IMR-90 (cell line): ENCODE measurements around the gene HIVEP3. TPM values are rescaled to one million over a fixed set of nuclear protein-coding genes. Genes with fewer than 3 reads are reported as not detected.

ENCODE experiments used
- ATAC-seq: fragments of 200-7000 bp; cut with Tn5 transposase; 2 replicates; pipeline ENCODE4 v1.9.1; 2020; ENCODE audit warnings: low read depth, mild to moderate bottlenecking, moderate library complexity
- BruUV-seq: library from RNA; stranded (reverse); fragments of 400-500 nt; replicated peaks from 2 replicates; lab custom pipeline; 2021; lab: Mats Ljungman, UMichigan
- CTCF ChIA-PET: fragments of 300-600 bp; formaldehyde crosslinking; extraction: SDS; loops from one replicate; lab custom pipeline; 2021; ENCODE audit warnings: antibody characterized with exemption; lab: Yijun Ruan, JAX
- POLR2A ChIA-PET: fragments of 300-600 bp; sonication (Branson Sonifier 250); formaldehyde crosslinking; loops from one replicate; lab custom pipeline; 2022; ENCODE audit warnings: antibody characterized with exemption; ENCODE audit not compliant: unreplicated experiment; lab: Charles Lee
- DNase-seq: peaks from one replicate; pipeline ENCODE4 v3.0.0; 2013
- H2AFZ ChIP-seq: replicated peaks from 2 replicates; pipeline ENCODE3; 2013; ENCODE audit warnings: low read length, mild to moderate bottlenecking; ENCODE audit not compliant: poor library complexity
- H2AK5ac ChIP-seq: 2 replicates; pipeline ENCODE4 v1.6.1; 2013; ENCODE audit warnings: low read depth, low read length, inconsistent platforms
- H2AK9ac ChIP-seq: replicated peaks from 2 replicates; pipeline ENCODE3; 2013; ENCODE audit warnings: mild to moderate bottlenecking, low read depth, low read length, moderate library complexity; ENCODE audit not compliant: poor library complexity
- H2BK120ac ChIP-seq: 2 replicates; pipeline ENCODE4 v1.6.1; 2013; ENCODE audit warnings: low read depth, low read length, inconsistent platforms
- H2BK15ac ChIP-seq: 3 replicates; pipeline ENCODE4 v1.6.1; 2013; ENCODE audit warnings: low read depth, low read length, inconsistent platforms
- H2BK20ac ChIP-seq: 2 replicates; pipeline ENCODE4 v1.6.1; 2013; ENCODE audit warnings: low read depth, mild to moderate bottlenecking, inconsistent platforms, low read length, moderate library complexity
- H2BK5ac ChIP-seq: 2 replicates; pipeline ENCODE4 v1.6.1; 2013; ENCODE audit warnings: mild to moderate bottlenecking, low read depth, low read length, inconsistent platforms; ENCODE audit not compliant: poor library complexity, severe bottlenecking
- H3K14ac ChIP-seq: replicated peaks from 2 replicates; pipeline ENCODE4 v1.6.1; 2013; ENCODE audit warnings: low read depth, low read length, inconsistent platforms
- H3K18ac ChIP-seq: 2 replicates; pipeline ENCODE4 v1.6.1; 2013; ENCODE audit warnings: low read depth, low read length, control low read depth
- H3K23ac ChIP-seq: 2 replicates; pipeline ENCODE4 v1.6.1; 2013; ENCODE audit warnings: low read depth, low read length, inconsistent platforms
- H3K27ac ChIP-seq: 2 replicates; pipeline ENCODE4 v1.5.1; 2013; ENCODE audit warnings: mild to moderate bottlenecking, control low read depth, low read length; ENCODE audit not compliant: insufficient read depth
- H3K27me3 ChIP-seq: 2 replicates; pipeline ENCODE4 v1.6.1; 2013; ENCODE audit warnings: low read length; ENCODE audit not compliant: control insufficient read depth, insufficient read depth
- H3K36me3 ChIP-seq: 2 replicates; pipeline ENCODE4 v1.6.1; 2013; ENCODE audit warnings: low read length, mixed read lengths; ENCODE audit not compliant: control insufficient read depth, insufficient read depth
- H3K4ac ChIP-seq: 2 replicates; pipeline ENCODE4 v1.6.1; 2013; ENCODE audit warnings: low read depth, low read length, inconsistent platforms
- H3K4me1 ChIP-seq: 2 replicates; pipeline ENCODE4 v1.6.1; 2013; ENCODE audit warnings: low read length, mixed read lengths; ENCODE audit not compliant: control insufficient read depth, insufficient read depth
- H3K4me2 ChIP-seq: 2 replicates; pipeline ENCODE4 v1.6.1; 2013; ENCODE audit warnings: low read depth, mild to moderate bottlenecking, control low read depth, low read length, moderate library complexity
- H3K4me3 ChIP-seq: 2 replicates; pipeline ENCODE4 v1.5.1; 2013; ENCODE audit warnings: low read depth, mild to moderate bottlenecking, control low read depth, low read length, moderate library complexity; ENCODE audit not compliant: insufficient read depth
- H3K56ac ChIP-seq: 2 replicates; pipeline ENCODE4 v1.6.1; 2013; ENCODE audit warnings: low read length, inconsistent platforms; ENCODE audit not compliant: insufficient read depth; ENCODE audit errors: extremely low read depth
- H3K79me1 ChIP-seq, 2 experiments: 2 replicates each; pipeline ENCODE4 v1.6.1; 2013; ENCODE audit warnings: low read length in 2 of 2, inconsistent platforms in 1 of 2, low read depth in 1 of 2
- H3K9ac ChIP-seq: 2 replicates; pipeline ENCODE4 v1.6.1; 2013; ENCODE audit warnings: low read depth, low read length, control low read depth
- H3K9me1 ChIP-seq: 2 replicates; pipeline ENCODE4 v1.6.1; 2013; ENCODE audit warnings: low read length, inconsistent platforms; ENCODE audit not compliant: insufficient read depth
- H3K9me3 ChIP-seq: 2 replicates; pipeline ENCODE4 v1.6.1; 2013; ENCODE audit warnings: low read length; ENCODE audit not compliant: control insufficient read depth, insufficient read depth
- H4K20me1 ChIP-seq: 2 replicates; pipeline ENCODE4 v1.6.1; 2013; ENCODE audit warnings: low read length, inconsistent platforms; ENCODE audit not compliant: insufficient read depth
- H4K5ac ChIP-seq: 2 replicates; pipeline ENCODE4 v1.6.1; 2013; ENCODE audit warnings: mild to moderate bottlenecking, low read depth, low read length, control low read depth
- H4K8ac ChIP-seq, 2 experiments: 2 replicates each; pipeline ENCODE4 v1.6.1; 2013; ENCODE audit warnings: low read depth in 2 of 2, low read length in 2 of 2, control low read depth in 1 of 2, inconsistent platforms in 1 of 2
- H4K91ac ChIP-seq: 2 replicates; pipeline ENCODE4 v1.6.1; 2013; ENCODE audit warnings: low read depth, low read length, inconsistent platforms; ENCODE audit not compliant: insufficient read depth
- FOS ChIP-seq: fragments of 150-350 bp; IDR thresholded peaks from 2 replicates; pipeline ENCODE4 v1.6.1; 2016; ENCODE audit warnings: low read depth, low read length
- WGBS, 2 experiments: methylation state at CpG; one replicate each; pipeline versions ENCODE4 v1.1.5 to v1.1.7; 2013; ENCODE audit warnings: missing lambda C conversion rate in 2 of 2; ENCODE audit not compliant: insufficient read length in 1 of 2; ENCODE audit errors: extremely low coverage in 2 of 2; 5-methylcytosine and 5-hydroxymethylcytosine counted together
- dilution Hi-C: fragments of 300-500 bp; cut with HindIII; formaldehyde crosslinking; loops from one replicate; pipeline ENCODE4 v1.14.3; 2018; ENCODE audit warnings: low sequenced_read_pairs; ENCODE audit not compliant: unreplicated experiment
- in situ Hi-C: fragments of 300-500 bp; cut with MboI; formaldehyde crosslinking; loops from 3 replicates; pipeline ENCODE4 v1.14.3; 2019; ENCODE audit warnings: low sequenced_read_pairs, inconsistent platforms, mixed read lengths
- intact Hi-C: fragments of 100-400 bp; cut with micrococcal nuclease; formaldehyde crosslinking; loops from 2 replicates; pipeline ENCODE4 v1.10.0; 2022
- polyA plus RNA-seq, 3 experiments: library from polyadenylated mRNA; depleted of rRNA; stranded (reverse); fragments of >200 nt; gene quantifications; 2 replicates each; pipeline ENCODE4 v1.2.3, GENCODE V29; 2012; ENCODE audit warnings: low replicate concordance in 1 of 3
- total RNA-seq: library from RNA; depleted of rRNA; stranded (reverse); fragments of >200 nt; gene quantifications from 2 replicates; pipeline ENCODE4 v1.2.3, GENCODE V29; 2012
- TF ChIP-seq, protein P1 (sequence below): fragments of 150-350 bp; IDR thresholded peaks from 2 replicates; pipeline ENCODE4 v1.6.1; 2016; ENCODE audit warnings: low read depth, mild to moderate bottlenecking, low read length, moderate library complexity, borderline replicate concordance
- TF ChIP-seq, protein P2 (sequence below): fragments of 150-350 bp; IDR thresholded peaks from 2 replicates; pipeline ENCODE4 v1.6.1; 2017; ENCODE audit warnings: mild to moderate bottlenecking, antibody characterized with exemption, low read length, low read depth

HIVEP3 gene
- total and polyA plus RNA-seq, 2 of the 4 experiments (the other 2 are of a cell fraction) = 1.4 to 4.0 TPM

DNA sequence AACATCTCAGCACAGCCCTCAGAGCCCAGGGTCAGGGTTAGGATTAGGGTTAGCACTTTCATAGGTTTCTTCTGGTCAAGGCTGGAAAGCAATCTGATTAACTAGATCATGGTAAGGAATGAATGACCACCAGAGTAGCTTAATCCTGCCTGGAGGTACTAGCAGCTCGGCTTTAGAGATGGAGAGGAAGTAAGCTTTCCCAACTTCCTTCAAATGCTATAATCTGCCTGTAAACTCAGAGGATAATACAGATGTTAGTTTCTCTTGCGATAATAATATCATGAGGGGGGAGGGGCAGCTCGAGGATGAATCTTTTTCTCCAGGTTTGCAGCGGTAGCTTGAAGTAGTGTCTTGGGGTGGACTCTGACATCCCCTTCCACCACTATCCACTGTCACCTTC, 194.9 kb downstream of the HIVEP3 start:
- ChIA-PET POLR2A (no interaction called here), CTCF (interaction anchor here (0.8 to 1.0 kb wide), 2 partner anchors 14 to 18 kb away, joined by 3 read pairs; no protein-coding TSS in a partner anchor)
- H3K36me3 ChIP-seq = no peaks in the 10 kb centered on the region
- H4K91ac ChIP-seq = no peak overlapping the region
- no TSS peak for BruUV-seq
- no peak overlapping the region for H2BK15ac ChIP-seq
- peak overlapping the region in 1 of 2 experiments; percentile 6; a peak in 1 of 4 replicates for H4K8ac ChIP-seq
- no peak overlapping the region for H2AK9ac ChIP-seq
- H3K4me1 ChIP-seq = peaks cover 7% of the 10 kb centered on the region
- H3K27ac ChIP-seq = no peak overlapping the region
- no peaks in the 10 kb centered on the region for H4K20me1 ChIP-seq
- H3K9ac ChIP-seq = no peak overlapping the region
- H3K18ac ChIP-seq = no peak overlapping the region
- no peak overlapping the region for H4K5ac ChIP-seq
- intact Hi-C loops (no loop called here), in situ Hi-C loops (no loop called here), dilution Hi-C loops (no loop called here)
- H2BK20ac ChIP-seq = no peak overlapping the region
- no peaks in the 10 kb centered on the region for H3K79me1 ChIP-seq
- no peak overlapping the region for H2AFZ ChIP-seq
- H3K9me3 ChIP-seq = no peaks in the 10 kb centered on the region
- no peak overlapping the region for H2BK5ac ChIP-seq
- H3K4me3 ChIP-seq = no peak overlapping the region
- H3K23ac ChIP-seq = 0 out of 2 replicates have a peak overlapping the region, but pooled peaks have one; percentile 39
- H3K4ac ChIP-seq = no peak overlapping the region
- no CpG with 5 or more reads among the region's 4 CpGs for WGBS, 2 experiments
- H2BK120ac ChIP-seq = no peak overlapping the region
- no peak overlapping the region for H3K56ac ChIP-seq
- H2AK5ac ChIP-seq = no peak overlapping the region
- TF ChIP-seq, protein P1, sequence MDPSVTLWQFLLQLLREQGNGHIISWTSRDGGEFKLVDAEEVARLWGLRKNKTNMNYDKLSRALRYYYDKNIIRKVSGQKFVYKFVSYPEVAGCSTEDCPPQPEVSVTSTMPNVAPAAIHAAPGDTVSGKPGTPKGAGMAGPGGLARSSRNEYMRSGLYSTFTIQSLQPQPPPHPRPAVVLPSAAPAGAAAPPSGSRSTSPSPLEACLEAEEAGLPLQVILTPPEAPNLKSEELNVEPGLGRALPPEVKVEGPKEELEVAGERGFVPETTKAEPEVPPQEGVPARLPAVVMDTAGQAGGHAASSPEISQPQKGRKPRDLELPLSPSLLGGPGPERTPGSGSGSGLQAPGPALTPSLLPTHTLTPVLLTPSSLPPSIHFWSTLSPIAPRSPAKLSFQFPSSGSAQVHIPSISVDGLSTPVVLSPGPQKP = no peak
- TF ChIP-seq, protein P2, sequence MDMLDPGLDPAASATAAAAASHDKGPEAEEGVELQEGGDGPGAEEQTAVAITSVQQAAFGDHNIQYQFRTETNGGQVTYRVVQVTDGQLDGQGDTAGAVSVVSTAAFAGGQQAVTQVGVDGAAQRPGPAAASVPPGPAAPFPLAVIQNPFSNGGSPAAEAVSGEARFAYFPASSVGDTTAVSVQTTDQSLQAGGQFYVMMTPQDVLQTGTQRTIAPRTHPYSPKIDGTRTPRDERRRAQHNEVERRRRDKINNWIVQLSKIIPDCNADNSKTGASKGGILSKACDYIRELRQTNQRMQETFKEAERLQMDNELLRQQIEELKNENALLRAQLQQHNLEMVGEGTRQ = no peak
- TF ChIP-seq FOS = no peak
- no peak for DNase-seq
- H3K4me2 ChIP-seq = 0 out of 2 replicates have a peak overlapping the region, but pooled peaks have one; percentile 2
- H3K27me3 ChIP-seq = no peaks in the 10 kb centered on the region
- peak overlapping the region; percentile 60; the same call in 1 of the 2 replicates for H3K14ac ChIP-seq
- 0 out of 2 replicates have a peak, but pooled peaks cover 6% of the 10 kb centered on the region for H3K9me1 ChIP-seq
- no peak for ATAC-seq
